Sigmoid colon (tissue), 7 donors: Measurements from ENCODE around the gene GSG1L. TPM values are rescaled to one million over a fixed set of nuclear protein-coding genes. Genes with fewer than 3 reads are reported as not detected.

Source experiments
- DNase-seq: peaks from one replicate; pipeline ENCODE4 v3.0.0-alpha.2; 2019
- H3K27ac ChIP-seq, 4 donors: fragments of 200-600 bp; sonication (generic); one replicate each; pipeline ENCODE4 v1.5.1; 2016 to 2019; ENCODE audit warnings: mild to moderate bottlenecking in 1 of 4
- H3K27me3 ChIP-seq, 3 donors: fragments of 200-600 bp; sonication (generic); one replicate each; pipeline ENCODE4 v1.5.1; 2019; ENCODE audit warnings: mild to moderate bottlenecking in 1 of 3
- H3K36me3 ChIP-seq, 4 donors: fragments of 200-600 bp; sonication (generic); one replicate each; pipeline ENCODE4 v1.5.1; 2016 to 2019
- H3K4me1 ChIP-seq, 4 donors: fragments of 200-600 bp; sonication (generic); one replicate each; pipeline ENCODE4 v1.5.1; 2017 to 2019
- H3K4me3 ChIP-seq, 4 donors: fragments of 200-600 bp; sonication (generic); one replicate each; pipeline ENCODE4 v1.5.1; 2017 to 2019; ENCODE audit warnings: mild to moderate bottlenecking in 2 of 4, moderate library complexity in 1 of 4
- H3K9me3 ChIP-seq, 4 donors: fragments of 200-600 bp in 3 of 4; sonication (generic) in 3 of 4; one replicate each; pipeline versions ENCODE4 v1.5.1 to v1.6.1; 2013 to 2019
- CTCF ChIP-seq, 4 experiments: fragments of 450-650 bp in 3 of 4; fragments of 200-600 bp in 1 of 4; IDR thresholded peaks; one replicate each; pipeline ENCODE4 v1.5.1; 2016 to 2019; ENCODE audit warnings: antibody characterized with exemption in 4 of 4, mild to moderate bottlenecking in 3 of 4, moderate library complexity in 2 of 4
- EP300 ChIP-seq, 4 donors: sonication (generic); formaldehyde crosslinking; IDR thresholded peaks; one replicate each; pipeline ENCODE4 v1.6.1; 2017; ENCODE audit warnings: antibody characterized with exemption in 4 of 4
- POLR2A ChIP-seq, 2 donors: fragments of 450-650 bp; IDR thresholded peaks; one replicate each; pipeline ENCODE4 v1.6.1; 2016; ENCODE audit warnings: antibody characterized with exemption in 2 of 2, mild to moderate bottlenecking in 2 of 2, moderate library complexity in 2 of 2
- POLR2AphosphoS5 ChIP-seq, 4 donors: sonication (generic); formaldehyde crosslinking; IDR thresholded peaks; one replicate each; pipeline ENCODE4 v1.6.1; 2017; ENCODE audit warnings: antibody characterized with exemption in 4 of 4
- WGBS, 2 donors: extraction: QIAGEN DNeasy Blood & Tissue Kit; methylation state at CpG; one replicate each; pipeline ENCODE4 v1.1.7; 2013; 5-methylcytosine and 5-hydroxymethylcytosine counted together
- intact Hi-C: fragments of 100-400 bp; cut with DNase I; formaldehyde crosslinking; loops from one replicate; pipeline ENCODE4 v1.15.1; 2023
- polyA plus RNA-seq, 3 donors: library from polyadenylated mRNA; stranded (reverse); fragments of 200-250 nt; gene quantifications; one replicate each; pipeline ENCODE4 v1.2.3, GENCODE V29; 2013
- total RNA-seq, 4 donors: library from RNA; depleted of rRNA; stranded (reverse); fragments of >200 nt; gene quantifications; one replicate each; pipeline ENCODE4 v1.1.0, GENCODE V29; 2016
- donor health status: healthy with polysubstance abuse.
- donor health status: Bipolar disorder and iron deficiency.
- donor health status: healthy.

The GSG1L gene
- total and polyA plus RNA-seq, 7 donors = 0.25 to 0.66 (median 0.36) TPM; not detected in 2

GRCh38 chr16:27778171-27778925 is 285.2 kb downstream of the GSG1L start:
- WGBS, 2 donors = 96% methylated on average over 20 of the region's 20 CpGs
- no peak overlapping the region for H3K4me3 ChIP-seq
- intact Hi-C loops = no loop called here
- peaks cover 0 to 30% (median 7%) of the 10 kb centered on the region in 4 donors for H3K36me3 ChIP-seq
- H3K9me3 ChIP-seq = no peaks in the 10 kb centered on the region
- TF ChIP-seq POLR2AphosphoS5 (IDR thresholded peaks at IDR 0.05) = no peak
- TF ChIP-seq CTCF (IDR thresholded peaks at IDR 0.05) = no peak
- TF ChIP-seq POLR2A (IDR thresholded peaks at IDR 0.05) = no peak
- TF ChIP-seq EP300 (IDR thresholded peaks at IDR 0.05) = no peak
- H3K4me1 ChIP-seq = no peaks in the 10 kb centered on the region
- no peak overlapping the region for H3K27ac ChIP-seq
- no peaks in the 10 kb centered on the region for H3K27me3 ChIP-seq
- no peak for DNase-seq

GRCh38 chr16:27777527-27777926 is 286.0 kb downstream of the GSG1L start:
- Histone ChIP-seq H3K27me3 (no peaks in the 10 kb centered on the region), H3K4me3 (no peak overlapping the region), H3K4me1 (no peaks in the 10 kb centered on the region), H3K27ac (no peak overlapping the region), H3K9me3 (no peaks in the 10 kb centered on the region), H3K36me3 (peaks cover 0 to 31% (median 7%) of the 10 kb centered on the region in 4 donors)
- intact Hi-C loops = no loop called here
- TF ChIP-seq EP300 (IDR thresholded peaks at IDR 0.05) (no peak), CTCF (IDR thresholded peaks at IDR 0.05) (no peak), POLR2AphosphoS5 (IDR thresholded peaks at IDR 0.05) (no peak), POLR2A (IDR thresholded peaks at IDR 0.05) (no peak)
- DNase-seq = no peak
- 90 to 92% methylated on average over 13 of the region's 13 CpGs for WGBS, 2 donors

GRCh38 chr16:27776556-27777225 is 286.8 kb downstream of the GSG1L start:
- no peak overlapping the region for H3K27ac ChIP-seq
- no peak for DNase-seq
- TF ChIP-seq EP300 (IDR thresholded peaks at IDR 0.05) (no peak), POLR2AphosphoS5 (IDR thresholded peaks at IDR 0.05) (no peak), CTCF (IDR thresholded peaks at IDR 0.05) (no peak), POLR2A (IDR thresholded peaks at IDR 0.05) (no peak)
- H3K4me1 ChIP-seq = no peaks in the 10 kb centered on the region
- H3K9me3 ChIP-seq = no peaks in the 10 kb centered on the region
- 92 to 93% methylated on average over 26 of the region's 26 CpGs for WGBS, 2 donors
- H3K27me3 ChIP-seq = no peaks in the 10 kb centered on the region
- intact Hi-C loops = no loop called here
- no peak overlapping the region for H3K4me3 ChIP-seq
- peaks cover 0 to 39% (median 9%) of the 10 kb centered on the region in 4 donors for H3K36me3 ChIP-seq

- no peak for DNase-seq
- Histone ChIP-seq H3K4me3 (no peak overlapping the region), H3K9me3 (no peaks in the 10 kb centered on the region), H3K27me3 (no peaks in the 10 kb centered on the region), H3K36me3 (peaks cover 0 to 53% (median 12%) of the 10 kb centered on the region in 4 donors), H3K4me1 (no peaks in the 10 kb centered on the region), H3K27ac (no peak overlapping the region)
- 95 to 96% methylated on average over 8 of the region's 8 CpGs for WGBS, 2 donors
- intact Hi-C loops = no loop called here
- TF ChIP-seq POLR2AphosphoS5 (IDR thresholded peaks at IDR 0.05) (no peak), POLR2A (IDR thresholded peaks at IDR 0.05) (no peak), CTCF (IDR thresholded peaks at IDR 0.05) (no peak), EP300 (IDR thresholded peaks at IDR 0.05) (no peak)
Measured at GRCh38 chr16:27775254-27775653, 288.3 kb downstream of the GSG1L start.
